Adipocyte (in vitro differentiated cells): Measurements from ENCODE around the gene KRT15.

Experiments
- DNase-seq: peaks from one replicate; pipeline ENCODE4 v3.0.0-alpha.2; 2015; ENCODE audit warnings: low read depth
- H3K27me3 ChIP-seq: replicated peaks from 2 replicates; pipeline ENCODE4 v1.7.0; 2013; ENCODE audit warnings: mild to moderate bottlenecking, low read length, moderate library complexity; ENCODE audit not compliant: control insufficient read depth, insufficient read depth
- H3K36me3 ChIP-seq: 2 replicates; pipeline ENCODE4 v1.7.0; 2013; ENCODE audit warnings: low read length, mild to moderate bottlenecking, moderate library complexity; ENCODE audit not compliant: control insufficient read depth, insufficient read depth, severe bottlenecking
- H3K4me1 ChIP-seq: 2 replicates; pipeline ENCODE4 v1.7.0; 2013; ENCODE audit warnings: mild to moderate bottlenecking, low read length, moderate library complexity; ENCODE audit not compliant: control insufficient read depth, insufficient read depth
- H3K4me3 ChIP-seq: 2 replicates; pipeline ENCODE4 v1.7.0; 2013; ENCODE audit warnings: mild to moderate bottlenecking, low read length, moderate library complexity
- H3K9ac ChIP-seq: 2 replicates; pipeline ENCODE4 v1.7.0; 2013; ENCODE audit warnings: mild to moderate bottlenecking, low read length, moderate library complexity
- H3K9me3 ChIP-seq: 2 replicates; pipeline ENCODE4 v1.7.0; 2013; ENCODE audit warnings: mild to moderate bottlenecking, low read length, moderate library complexity; ENCODE audit not compliant: control insufficient read depth

Gene KRT15

DNA sequence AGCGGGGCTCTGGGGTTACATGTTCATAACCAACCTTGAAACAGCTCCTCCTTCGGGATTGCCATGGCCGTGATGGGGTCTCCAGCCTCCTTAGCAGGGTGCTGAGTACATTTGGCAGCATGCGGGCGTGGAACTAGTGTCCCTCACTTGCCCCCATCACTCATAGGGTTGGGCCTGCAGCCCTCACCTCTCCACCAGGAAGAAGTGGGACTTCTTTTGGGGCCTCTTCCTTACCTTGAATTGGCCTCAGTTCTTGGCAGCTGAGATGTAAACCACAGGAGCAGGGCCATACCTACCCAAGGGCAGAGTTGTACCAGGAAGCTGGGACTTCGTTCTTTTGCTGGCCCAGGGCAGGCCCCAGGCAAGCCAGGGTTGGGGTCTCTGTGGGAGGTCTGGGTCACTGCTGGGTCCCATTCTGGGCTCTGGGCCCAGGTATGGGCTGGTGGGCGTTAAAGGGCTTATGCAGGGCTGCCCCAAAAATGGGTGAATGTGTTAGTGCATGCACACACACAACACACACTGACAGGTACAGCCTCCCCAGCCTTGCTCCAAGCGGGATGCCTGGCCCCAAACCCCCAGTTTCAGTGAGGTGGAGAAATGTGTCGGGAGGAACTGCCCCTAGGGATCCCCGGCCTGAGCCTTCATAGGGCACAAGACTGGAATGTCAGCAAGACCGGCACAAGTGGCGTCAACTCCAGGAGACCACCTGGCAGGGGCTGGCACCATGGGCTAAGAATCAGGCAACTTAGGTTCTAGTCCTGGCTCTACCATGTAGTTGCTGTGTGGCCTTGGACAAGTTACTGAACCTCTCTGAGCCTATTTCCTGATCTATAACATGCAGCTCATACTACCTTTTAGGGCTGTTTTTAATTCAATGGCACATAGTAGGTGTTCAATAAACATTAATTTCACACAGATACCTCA, 3.9 kb upstream of the KRT15 start:
- Histone ChIP-seq H3K27me3 (peaks cover 14% of the 10 kb centered on the region), H3K9me3 (no peaks in the 10 kb centered on the region), H3K4me3 (no peak overlapping the region), H3K9ac (no peak overlapping the region), H3K4me1 (peaks cover 4% of the 10 kb centered on the region), H3K36me3 (no peaks in the 10 kb centered on the region)
- no peak for DNase-seq

DNA sequence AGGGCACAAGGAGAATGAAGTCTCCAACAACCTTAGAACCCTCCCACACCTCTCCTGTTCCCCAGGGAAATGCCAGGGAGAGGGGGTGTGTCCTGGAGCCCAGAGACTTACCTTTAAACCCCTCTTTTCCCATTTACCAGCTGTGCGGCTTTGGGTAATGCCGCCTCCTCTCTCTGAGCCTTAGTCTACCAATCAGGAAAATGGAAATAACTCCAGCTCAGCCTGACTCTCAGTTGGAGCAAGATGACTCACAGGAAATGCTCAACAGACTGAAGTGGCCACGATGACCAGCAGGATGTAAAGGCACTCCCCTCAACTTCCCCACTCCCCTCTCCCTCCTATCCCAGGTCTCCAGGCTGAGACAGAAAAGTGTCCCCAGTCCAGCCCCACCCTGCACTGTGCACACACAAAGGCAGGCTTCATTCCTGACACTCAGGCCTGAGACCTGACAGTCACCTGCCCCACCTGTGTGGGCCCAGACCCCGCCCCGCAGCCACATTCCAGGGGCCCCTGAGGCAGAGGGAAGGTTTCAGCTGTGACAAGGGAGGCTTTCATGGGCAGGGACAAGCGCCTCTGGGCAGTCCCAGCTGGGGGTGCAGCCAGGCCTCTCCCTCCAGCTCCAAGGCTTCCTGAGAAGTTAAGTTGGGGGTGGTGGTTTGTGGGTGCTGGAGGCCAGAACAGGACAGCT, 3.0 kb upstream of the KRT15 start:
- DNase-seq, result peak; percentile 46
- H3K27me3 ChIP-seq, result peaks cover 10% of the 10 kb centered on the region
- H3K9me3 ChIP-seq, result no peaks in the 10 kb centered on the region
- H3K36me3 ChIP-seq, result no peaks in the 10 kb centered on the region
- no peak overlapping the region for H3K9ac ChIP-seq
- peaks cover 4% of the 10 kb centered on the region for H3K4me1 ChIP-seq
- no peak overlapping the region for H3K4me3 ChIP-seq

- H3K27me3 ChIP-seq, result peaks cover 9% of the 10 kb centered on the region
- H3K36me3 ChIP-seq, result no peaks in the 10 kb centered on the region
- peaks cover 4% of the 10 kb centered on the region for H3K4me1 ChIP-seq
- no peaks in the 10 kb centered on the region for H3K9me3 ChIP-seq
- no peak for DNase-seq
- no peak overlapping the region for H3K4me3 ChIP-seq
- H3K9ac ChIP-seq, result no peak overlapping the region
Observed at GRCh38 chr17:41520821-41521521, 2.3 kb upstream of the KRT15 start.

GRCh38 chr17:41519501-41520224, 973 bp upstream of the KRT15 start:
- Histone ChIP-seq H3K4me3 (no peak overlapping the region), H3K9ac (no peak overlapping the region), H3K27me3 (peaks cover 12% of the 10 kb centered on the region), H3K36me3 (no peaks in the 10 kb centered on the region), H3K9me3 (no peaks in the 10 kb centered on the region), H3K4me1 (peaks cover 4% of the 10 kb centered on the region)
- DNase-seq, result no peak

GRCh38 chr17:41518031-41518430, 659 bp downstream of the KRT15 start:
- H3K9ac ChIP-seq, result no peak overlapping the region
- DNase-seq, result no peak
- no peaks in the 10 kb centered on the region for H3K36me3 ChIP-seq
- peaks cover 4% of the 10 kb centered on the region for H3K4me1 ChIP-seq
- peaks cover 18% of the 10 kb centered on the region for H3K27me3 ChIP-seq
- H3K4me3 ChIP-seq, result no peak overlapping the region
- no peaks in the 10 kb centered on the region for H3K9me3 ChIP-seq

DNA sequence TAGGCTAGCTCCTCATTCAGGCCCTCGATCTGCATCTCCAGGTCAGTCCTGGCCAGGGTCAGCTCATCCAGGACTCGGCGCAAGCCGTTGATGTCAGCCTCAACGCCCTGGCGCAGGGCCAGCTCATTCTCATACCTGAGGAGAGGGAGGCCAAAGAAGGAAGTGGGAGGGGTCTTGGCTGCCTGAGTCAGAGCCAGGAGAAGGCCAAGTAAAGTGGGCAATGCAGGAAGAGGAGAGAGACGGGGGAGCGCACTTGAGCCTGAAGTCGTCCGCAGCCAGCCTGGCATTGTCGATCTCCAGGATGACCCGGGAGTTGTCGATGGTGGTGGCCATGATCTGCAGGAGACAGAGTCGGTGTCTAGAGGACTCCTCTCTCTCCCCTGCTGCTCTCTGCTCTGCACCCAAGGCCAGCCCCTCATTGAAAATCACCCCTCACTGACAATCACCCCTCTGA, 1.8 kb downstream of the KRT15 start:
- peaks cover 18% of the 10 kb centered on the region for H3K27me3 ChIP-seq

DNA sequence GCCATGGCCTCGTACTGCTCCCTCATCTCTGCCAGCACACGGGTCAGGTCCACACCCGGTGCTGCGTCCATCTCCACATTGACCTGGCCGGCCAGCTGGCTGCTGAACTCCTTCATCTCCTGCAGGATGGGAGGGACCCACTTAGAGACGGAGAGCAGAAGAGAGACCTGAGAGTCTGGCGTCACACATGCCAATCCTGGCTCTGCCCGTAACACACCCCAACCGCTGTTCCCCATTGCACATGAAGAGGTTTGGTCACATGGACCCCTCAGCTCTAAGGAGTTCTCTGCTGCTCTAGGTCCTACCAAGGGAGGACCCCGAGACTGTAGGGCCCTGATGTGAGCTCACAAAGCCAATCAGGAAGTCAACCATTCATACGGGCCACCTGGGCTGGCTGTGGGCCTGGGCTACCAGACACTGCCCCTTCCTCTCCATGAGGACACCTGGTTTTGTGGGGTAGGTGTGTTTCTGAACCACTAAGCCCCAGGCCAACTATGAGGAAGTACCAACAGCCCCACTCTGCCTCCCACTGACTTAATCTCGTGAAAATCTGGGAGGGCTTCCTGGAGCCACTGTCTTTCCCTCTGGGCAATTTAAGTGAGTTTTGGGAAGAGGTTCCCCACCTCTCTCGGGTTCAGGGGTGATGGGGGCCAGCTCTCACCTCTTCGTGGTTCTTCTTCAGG, 2.4 kb downstream of the KRT15 start:
- H3K27me3 ChIP-seq, result peaks cover 20% of the 10 kb centered on the region
- H3K36me3 ChIP-seq, result no peaks in the 10 kb centered on the region
- H3K9me3 ChIP-seq, result no peaks in the 10 kb centered on the region
- H3K4me1 ChIP-seq, result no peaks in the 10 kb centered on the region
- DNase-seq, result no peak
- no peak overlapping the region for H3K9ac ChIP-seq
- H3K4me3 ChIP-seq, result no peak overlapping the region

More for the DNA sequence above, 1.8 kb downstream of the KRT15 start:
- no peaks in the 10 kb centered on the region for H3K9me3 ChIP-seq
- no peak for DNase-seq
- H3K9ac ChIP-seq, result no peak overlapping the region
- H3K4me3 ChIP-seq, result no peak overlapping the region
- peaks cover 4% of the 10 kb centered on the region for H3K4me1 ChIP-seq
- H3K36me3 ChIP-seq, result no peaks in the 10 kb centered on the region

DNA sequence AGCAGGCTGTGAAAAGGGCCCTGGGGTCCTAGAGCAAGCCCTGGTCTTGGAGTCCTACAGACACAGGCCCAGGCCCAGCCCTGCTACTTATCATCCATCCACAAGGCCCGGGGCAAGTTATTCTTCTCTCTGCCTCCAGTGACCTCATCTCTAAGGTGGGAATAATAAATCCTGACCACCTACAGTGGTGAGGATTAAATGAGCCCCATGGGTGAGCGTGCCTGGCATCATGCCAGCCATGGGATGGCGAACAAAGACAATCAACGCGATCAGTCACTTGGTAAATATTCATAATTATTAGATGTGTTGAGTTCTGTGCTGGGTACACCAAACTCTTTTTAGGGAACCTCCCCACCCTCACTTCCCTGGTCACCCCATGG, 5.5 kb downstream of the KRT15 start:
- H3K4me3 ChIP-seq, result no peak overlapping the region
- H3K36me3 ChIP-seq, result no peaks in the 10 kb centered on the region
- H3K9ac ChIP-seq, result no peak overlapping the region
- DNase-seq, result no peak
- no peaks in the 10 kb centered on the region for H3K4me1 ChIP-seq
- no peaks in the 10 kb centered on the region for H3K9me3 ChIP-seq
- peaks cover 33% of the 10 kb centered on the region for H3K27me3 ChIP-seq

- no peak overlapping the region for H3K4me3 ChIP-seq
- H3K9me3 ChIP-seq, result no peaks in the 10 kb centered on the region
- peaks cover 33% of the 10 kb centered on the region for H3K27me3 ChIP-seq
- H3K9ac ChIP-seq, result no peak overlapping the region
- no peaks in the 10 kb centered on the region for H3K4me1 ChIP-seq
- H3K36me3 ChIP-seq, result no peaks in the 10 kb centered on the region
- no peak for DNase-seq
Observed at GRCh38 chr17:41512546-41513167, 6.0 kb downstream of the KRT15 start.

GRCh38 chr17:41511716-41512115, 7.0 kb downstream of the KRT15 start:
- Histone ChIP-seq H3K9ac (no peak overlapping the region), H3K4me1 (no peaks in the 10 kb centered on the region), H3K4me3 (no peak overlapping the region), H3K9me3 (no peaks in the 10 kb centered on the region), H3K36me3 (no peaks in the 10 kb centered on the region), H3K27me3 (peaks cover 27% of the 10 kb centered on the region)
- DNase-seq, result no peak
